Measurements from ENCODE around the gene BCKDHA. TPM values are rescaled to one million over a fixed set of nuclear protein-coding genes. Genes with fewer than 3 reads are reported as not detected.
A peak's percentile ranks its signal among the peaks of the same experiment; 100 is the strongest.

BCKDHA gene
- total RNA-seq, 1 donor from 2014 or later, result 25.7 TPM

- Mint-ChIP-seq H3K9me3 (no peaks in the 10 kb centered on the region), H3K4me3 (no peak overlapping the region), H3K27me3 (ENCODE audit: insufficient read depth, low read depth) (peaks cover 5% of the 10 kb centered on the region), H3K27ac (no peak overlapping the region), H3K36me3 (peaks cover 2% of the 10 kb centered on the region), H3K4me1 (peaks cover 13% of the 10 kb centered on the region)
- Histone ChIP-seq H3K9ac (no peak overlapping the region), H2AFZ (replicated peaks) (no peak overlapping the region), H4K20me1 (ENCODE audit: low read depth) (no peaks in the 10 kb centered on the region), H3K4me2 (no peak overlapping the region), H3K79me2 (ENCODE audit: low read depth) (no peaks in the 10 kb centered on the region), H3K27ac (no peak overlapping the region), H3K36me3 (no peaks in the 10 kb centered on the region), H3K4me1 (no peaks in the 10 kb centered on the region), H3K27me3 (no peaks in the 10 kb centered on the region), H3K9me3 (ENCODE audit: low read depth) (no peaks in the 10 kb centered on the region), H3F3A (ENCODE audit: low read depth) (no peaks in the 10 kb centered on the region), H3K4me3 (no peak overlapping the region)
- no peak for TF ChIP-seq CTCF (IDR thresholded peaks at IDR 0.05)
- no peak for TF ChIP-seq EZH2phosphoT487 (IDR thresholded peaks at IDR 0.05)
- TF ChIP-seq EZH2 (IDR thresholded peaks at IDR 0.05), result no peak
- no peak for DNase-seq (ENCODE audit: low spot score)
Observed at GRCh38 chr19:41373993-41374392, 23.6 kb upstream of the BCKDHA start.

DNA sequence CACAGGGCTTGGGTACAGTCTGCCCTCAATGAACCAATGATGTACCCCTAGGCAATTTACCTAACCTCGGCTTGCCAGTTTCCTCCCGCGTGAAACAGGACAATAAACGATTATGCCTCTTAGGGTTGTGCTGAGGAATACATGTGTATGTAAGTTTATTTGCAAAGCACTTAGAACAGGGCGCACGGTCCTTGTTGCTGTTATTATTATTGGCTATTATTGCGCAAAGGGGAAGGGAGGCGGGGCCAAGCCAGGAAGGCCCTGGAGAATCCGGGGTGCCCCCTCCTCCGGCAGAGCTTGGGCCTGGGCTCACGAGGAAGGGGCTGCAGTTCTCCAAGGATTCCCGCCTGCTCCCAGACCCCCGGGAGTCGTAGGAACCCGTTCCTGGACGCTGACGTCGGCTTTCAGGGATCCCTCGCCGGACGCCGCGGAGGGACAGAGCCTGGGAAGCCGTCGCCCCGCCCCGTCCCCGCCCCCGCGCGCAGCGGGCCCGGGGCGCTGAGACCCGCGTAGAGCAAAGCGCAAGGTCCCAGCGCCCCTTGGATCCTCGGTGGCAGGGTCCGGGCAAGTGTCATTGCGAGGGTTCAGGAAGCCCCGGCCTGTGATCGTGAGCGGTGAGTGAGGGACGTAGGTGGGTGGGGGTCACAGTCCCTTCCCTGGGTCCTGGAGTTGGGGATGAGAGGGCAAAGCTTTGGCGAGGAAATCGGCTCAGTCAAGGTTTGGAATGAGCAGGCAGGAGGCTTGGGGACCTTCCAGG is 21.2 kb upstream of the BCKDHA start, which contains the start of gene TMEM91:
TSS of gene TMEM91 (plus strand) at position 293 of the 757 bp plus-strand sequence. CDS start 1,777 bp downstream, outside the sequence.
- peaks cover 13% of the 10 kb centered on the region for H3K4me1 Mint-ChIP-seq
- peak within 1 kb of the TSS; percentile 83 for H3K4me2 ChIP-seq

DNA sequence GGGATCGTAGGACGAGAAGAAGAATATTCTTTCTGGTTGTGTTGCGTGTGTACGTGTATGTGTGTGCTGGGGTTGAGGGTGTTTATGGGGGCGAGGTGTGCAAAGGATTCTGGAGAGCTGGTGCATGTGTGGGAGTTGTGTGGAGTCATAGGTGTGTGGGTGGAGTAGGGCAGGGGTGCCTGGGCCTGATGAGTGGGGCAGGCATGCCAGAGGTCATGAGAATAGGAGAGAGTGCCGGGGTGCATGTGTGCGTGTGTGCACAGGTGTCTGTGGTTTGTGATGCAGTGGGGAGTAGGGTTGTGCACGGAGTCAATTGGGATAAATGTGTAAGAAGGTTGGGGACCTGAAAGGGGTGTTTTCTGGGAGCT is 20.6 kb upstream of the BCKDHA start:
- H3K4me2 ChIP-seq, result peak overlapping the region; percentile 83
- H3F3A ChIP-seq (ENCODE audit: low read depth), result no peaks in the 10 kb centered on the region
- H3K9me3 Mint-ChIP-seq, result no peaks in the 10 kb centered on the region
- no peaks in the 10 kb centered on the region for H4K20me1 ChIP-seq (ENCODE audit: low read depth)
- H3K36me3 Mint-ChIP-seq, result peaks cover 2% of the 10 kb centered on the region
- H3K4me3 ChIP-seq, result peak overlapping the region; percentile 53
- no peaks in the 10 kb centered on the region for H3K79me2 ChIP-seq (ENCODE audit: low read depth)
- peak overlapping the region; percentile 77 for H3K4me3 Mint-ChIP-seq
- no peak overlapping the region for H3K9ac ChIP-seq
- H3K27ac ChIP-seq, result no peak overlapping the region
- peaks cover 13% of the 10 kb centered on the region for H3K4me1 Mint-ChIP-seq
- H3K27me3 Mint-ChIP-seq (ENCODE audit: insufficient read depth, low read depth), result peaks cover 5% of the 10 kb centered on the region
- DNase-seq (ENCODE audit: low spot score), result no peak
- no peaks in the 10 kb centered on the region for H3K27me3 ChIP-seq
- no peak for TF ChIP-seq CTCF (IDR thresholded peaks at IDR 0.05)
- no peak for TF ChIP-seq EZH2phosphoT487 (IDR thresholded peaks at IDR 0.05)
- TF ChIP-seq EZH2 (IDR thresholded peaks at IDR 0.05), result no peak
- H2AFZ ChIP-seq (replicated peaks), result no peak overlapping the region
- peak overlapping the region; percentile 4 for H3K27ac Mint-ChIP-seq
- no peaks in the 10 kb centered on the region for H3K4me1 ChIP-seq
- H3K9me3 ChIP-seq (ENCODE audit: low read depth), result no peaks in the 10 kb centered on the region
- H3K36me3 ChIP-seq, result no peaks in the 10 kb centered on the region

More for the DNA sequence above, 21.2 kb upstream of the BCKDHA start, which contains the start of gene TMEM91:
- Histone ChIP-seq H3K27me3 (no peaks in the 10 kb centered on the region), H3K4me3 (peak within 1 kb of the TSS; percentile 53), H3F3A (ENCODE audit: low read depth) (no peaks in the 10 kb centered on the region), H3K9me3 (ENCODE audit: low read depth) (no peaks in the 10 kb centered on the region), H2AFZ (replicated peaks) (peak within 1 kb of the TSS; percentile 85), H3K36me3 (no peaks in the 10 kb centered on the region), H3K9ac (no peak within 1 kb of the TSS), H3K79me2 (ENCODE audit: low read depth) (no peaks in the 10 kb centered on the region), H4K20me1 (ENCODE audit: low read depth) (no peaks in the 10 kb centered on the region), H3K4me1 (no peaks in the 10 kb centered on the region), H3K27ac (no peak within 1 kb of the TSS)
- Mint-ChIP-seq H3K27me3 (ENCODE audit: insufficient read depth, low read depth) (peaks cover 5% of the 10 kb centered on the region), H3K9me3 (no peaks in the 10 kb centered on the region), H3K4me3 (peak within 1 kb of the TSS; percentile 77), H3K27ac (peak within 1 kb of the TSS; percentile 4), H3K36me3 (peaks cover 2% of the 10 kb centered on the region)
- DNase-seq (ENCODE audit: low spot score), result peak; percentile 84
- TF ChIP-seq EZH2phosphoT487 (IDR thresholded peaks at IDR 0.05) (no peak), EZH2 (IDR thresholded peaks at IDR 0.05) (peak; percentile 35)

Measured in neural progenitor cell (in vitro differentiated cells).